ENCODE measurements around the gene WDR75. TPM values are rescaled to one million over a fixed set of nuclear protein-coding genes. Genes with fewer than 3 reads are reported as not detected.

WDR75 gene
- total and polyA plus RNA-seq, 10 donors: 27.1 to 66.5 (median 38.4) TPM

- Histone ChIP-seq H3K36me3 (no peaks in the 10 kb centered on the region), H3K4me3 (no peak overlapping the region), H3K4me1 (peaks cover 0 to 8% (median 0%) of the 10 kb centered on the region in 6 donors), H3K9me3 (no peaks in the 10 kb centered on the region), H3K27me3 (replicated peaks in 1 of 7) (no peaks in the 10 kb centered on the region), H3K27ac (peak overlapping the region; percentile 18 to 70 (median 52))
- TF ChIP-seq CTCF (IDR thresholded peaks at IDR 0.05 in 8 of 11, conservative IDR thresholded peaks at IDR 0.05 in 3 of 11) (no peak), POLR2A (IDR thresholded peaks at IDR 0.05) (no peak), POLR2AphosphoS5 (IDR thresholded peaks at IDR 0.05) (no peak)
- intact Hi-C loops (cut with DNase I; ENCODE audit: low total_unique reads): no loop called here
- 72 to 90% (median 84%) methylated on average over 2 of the region's 2 CpGs for WGBS, 5 donors
- DNase-seq: no peak
These were observed 80.6 kb downstream of the WDR75 start for GRCh38 chr2:189521699-189522434.

DNA sequence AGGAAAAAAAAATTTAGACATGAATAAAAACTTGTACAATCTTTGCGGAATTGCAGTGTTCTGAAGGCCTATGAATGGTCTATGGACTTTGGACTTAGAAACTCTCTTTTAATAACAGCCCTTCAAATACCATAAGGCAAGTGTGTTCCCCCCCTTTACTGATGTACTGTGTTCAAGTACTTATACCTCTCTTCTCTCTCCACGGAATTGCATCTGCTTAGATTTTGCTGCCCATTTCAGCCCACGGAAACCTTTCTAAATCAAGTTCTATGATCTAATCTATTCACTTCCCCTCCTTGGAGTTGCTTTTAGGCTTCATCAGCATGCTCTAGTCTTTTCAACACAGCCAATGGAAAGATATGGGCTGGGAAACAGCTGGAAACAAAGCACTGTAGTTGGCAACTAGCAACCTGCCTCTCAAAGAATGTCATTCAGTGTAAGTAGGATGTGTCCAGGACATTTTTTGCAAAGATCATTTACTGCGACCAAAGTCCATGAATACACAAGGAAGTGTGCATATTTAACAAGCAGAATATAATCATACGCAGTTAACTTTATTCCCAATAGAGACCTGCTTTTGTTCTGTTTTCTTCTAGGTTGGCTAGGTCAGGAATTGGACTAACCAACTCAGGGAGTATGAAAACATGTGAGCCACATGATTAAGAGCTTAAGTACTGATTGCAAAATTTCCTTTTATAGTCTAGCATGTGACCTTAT, 81.3 kb downstream of the WDR75 start:
- Histone ChIP-seq H3K9me3 (no peaks in the 10 kb centered on the region), H3K36me3 (no peaks in the 10 kb centered on the region), H3K27me3 (replicated peaks in 1 of 7) (no peaks in the 10 kb centered on the region), H3K4me3 (no peak overlapping the region), H3K4me1 (peaks cover 0 to 12% (median 0%) of the 10 kb centered on the region in 6 donors), H3K27ac (peak overlapping the region; percentile 18 to 70 (median 52))
- no peak for TF ChIP-seq POLR2A (IDR thresholded peaks at IDR 0.05)
- no peak for TF ChIP-seq CTCF (IDR thresholded peaks at IDR 0.05 in 8 of 11, conservative IDR thresholded peaks at IDR 0.05 in 3 of 11)
- TF ChIP-seq POLR2AphosphoS5 (IDR thresholded peaks at IDR 0.05): peak in 1 of 3 donors; percentile 30
- intact Hi-C loops (cut with DNase I; ENCODE audit: low total_unique reads): no loop called here
- WGBS, 5 donors: 70 to 80% (median 74%) methylated on average over 5 of the region's 5 CpGs
- no peak for DNase-seq

DNA sequence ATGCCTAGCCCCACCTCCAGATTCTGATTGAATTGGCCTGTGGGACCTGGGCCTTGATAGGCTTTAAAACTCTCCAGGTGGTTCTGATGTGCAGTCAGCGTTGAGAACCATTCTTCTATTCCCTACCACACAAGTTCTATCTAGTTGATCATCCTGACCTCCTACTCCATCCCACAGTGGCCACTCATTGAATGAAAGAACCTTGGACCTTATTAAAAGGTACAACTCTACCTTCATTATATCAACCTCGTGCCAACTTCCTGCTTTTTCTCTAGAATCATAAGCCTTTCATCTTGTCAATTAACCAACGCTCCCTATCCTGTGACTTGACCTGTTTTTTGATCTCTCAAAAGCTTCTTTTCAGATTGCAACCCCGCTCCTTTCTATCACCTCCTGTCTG, 83.5 kb downstream of the WDR75 start:
- H3K9me3 ChIP-seq: no peaks in the 10 kb centered on the region
- H3K4me3 ChIP-seq: no peak overlapping the region
- WGBS, 5 donors: 71 to 89% (median 79%) methylated on average over 4 of the region's 4 CpGs
- H3K27me3 ChIP-seq (replicated peaks in 1 of 7): no peaks in the 10 kb centered on the region
- H3K36me3 ChIP-seq: no peaks in the 10 kb centered on the region
- TF ChIP-seq POLR2AphosphoS5 (IDR thresholded peaks at IDR 0.05) (no peak), POLR2A (IDR thresholded peaks at IDR 0.05) (no peak), CTCF (IDR thresholded peaks at IDR 0.05 in 8 of 11, conservative IDR thresholded peaks at IDR 0.05 in 3 of 11) (no peak)
- intact Hi-C loops (cut with DNase I; ENCODE audit: low total_unique reads): no loop called here
- DNase-seq: no peak
- peaks cover 0 to 14% (median 4%) of the 10 kb centered on the region in 6 donors for H3K4me1 ChIP-seq
- no peak overlapping the region for H3K27ac ChIP-seq

Other genes starting within 250 kb of the WDR75 start
- gene SLC40A1, start 139.3 kb downstream of the WDR75 start, total RNA-seq: 100 to 1,000 TPM; 315 to 843 (median 492) TPM
- gene SLC40A1, start 139.3 kb downstream of the WDR75 start, polyA plus RNA-seq: 100 to 1,000 TPM in 2 of 3 donors, 10 to 100 TPM in 1; 55.7 to 116 (median 102) TPM
- 10 to 100 TPM; 28.1 to 50.8 (median 33.9) TPM for gene ASNSD1, start 220.0 kb downstream of the WDR75 start, total RNA-seq
- 10 to 100 TPM; 30.1 to 33.4 (median 30.4) TPM for gene ASNSD1, start 220.0 kb downstream of the WDR75 start, polyA plus RNA-seq
- 10 to 100 TPM; 10.8 to 32.3 (median 16.2) TPM for gene ANKAR, start 233.2 kb downstream of the WDR75 start, total RNA-seq
- 1 to 10 TPM; 3.1 to 3.6 (median 3.5) TPM for gene ANKAR, start 233.2 kb downstream of the WDR75 start, polyA plus RNA-seq

Measured in spleen (tissue), 11 donors.